DND-41 (cell line): ENCODE data around the gene BCL6.

Experiments used
- CTCF ChIP-seq: IDR thresholded peaks from 2 replicates; pipeline ENCODE4 v1.5.1; 2012; ENCODE audit warnings: borderline replicate concordance, low read length, moderate library complexity, mild to moderate bottlenecking; ENCODE audit not compliant: poor library complexity, severe bottlenecking; ENCODE audit errors: extremely low read depth
- EZH2 ChIP-seq: IDR thresholded peaks from 3 replicates; pipeline ENCODE4 v1.6.1; 2012; ENCODE audit warnings: borderline replicate concordance, low read depth, mild to moderate bottlenecking, moderate library complexity, low read length, inconsistent platforms; ENCODE audit not compliant: severe bottlenecking

DNA sequence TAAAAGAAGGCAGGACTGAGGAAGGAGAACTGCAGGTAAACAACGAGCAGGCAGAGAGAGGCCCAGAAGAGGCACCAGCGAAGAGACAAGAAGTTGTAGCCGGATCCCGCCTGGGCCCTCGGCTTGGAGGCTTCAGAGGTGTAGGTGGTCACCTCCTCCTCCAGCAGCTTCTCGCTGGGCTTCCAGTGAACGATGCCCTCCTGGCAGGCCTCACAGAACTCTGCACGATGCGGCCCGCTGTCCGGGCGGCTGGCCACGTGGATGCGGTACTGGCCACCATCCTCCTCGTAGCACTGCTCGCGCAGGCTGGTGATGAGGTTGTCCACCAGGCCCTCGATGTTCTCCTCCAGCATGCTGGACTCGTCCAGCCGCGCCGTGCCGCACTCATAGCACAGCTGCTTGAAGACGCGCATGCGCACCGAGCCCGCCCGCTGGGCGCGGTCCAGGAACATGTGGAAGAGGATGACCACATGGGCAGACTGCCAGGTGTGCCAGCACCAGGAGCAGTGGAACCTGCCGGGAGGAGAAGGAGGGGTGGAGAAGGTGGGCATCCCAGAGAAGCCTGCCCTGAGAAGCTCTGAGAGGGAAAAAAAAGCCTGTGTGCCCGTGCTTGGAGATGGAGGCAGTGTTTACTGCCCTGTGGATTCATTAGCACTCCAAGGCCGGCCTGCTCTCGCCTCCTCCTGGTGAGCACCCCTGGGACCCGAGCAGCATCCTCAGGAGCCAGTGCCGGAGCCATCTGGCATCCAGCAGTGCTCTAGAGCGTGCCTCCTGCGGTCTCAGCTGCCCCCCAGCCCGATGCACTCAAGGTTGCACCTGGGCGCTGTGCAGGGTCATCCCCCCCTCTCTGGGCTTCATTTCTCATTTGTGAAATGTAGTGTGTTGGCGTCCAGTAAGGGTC is 46.5 kb downstream of the BCL6 start:
- TF ChIP-seq EZH2 (no peak), CTCF (no peak)
